Measurements from ENCODE around the gene ADGRG1.
A peak's percentile ranks its signal among the peaks of the same experiment; 100 is the strongest.
"Not testable (repeated sequence)": the region's sequence is repeated elsewhere in the genome, so short reads cannot be mapped to it uniquely, and the experiment has no call there.

The ADGRG1 gene

DNA sequence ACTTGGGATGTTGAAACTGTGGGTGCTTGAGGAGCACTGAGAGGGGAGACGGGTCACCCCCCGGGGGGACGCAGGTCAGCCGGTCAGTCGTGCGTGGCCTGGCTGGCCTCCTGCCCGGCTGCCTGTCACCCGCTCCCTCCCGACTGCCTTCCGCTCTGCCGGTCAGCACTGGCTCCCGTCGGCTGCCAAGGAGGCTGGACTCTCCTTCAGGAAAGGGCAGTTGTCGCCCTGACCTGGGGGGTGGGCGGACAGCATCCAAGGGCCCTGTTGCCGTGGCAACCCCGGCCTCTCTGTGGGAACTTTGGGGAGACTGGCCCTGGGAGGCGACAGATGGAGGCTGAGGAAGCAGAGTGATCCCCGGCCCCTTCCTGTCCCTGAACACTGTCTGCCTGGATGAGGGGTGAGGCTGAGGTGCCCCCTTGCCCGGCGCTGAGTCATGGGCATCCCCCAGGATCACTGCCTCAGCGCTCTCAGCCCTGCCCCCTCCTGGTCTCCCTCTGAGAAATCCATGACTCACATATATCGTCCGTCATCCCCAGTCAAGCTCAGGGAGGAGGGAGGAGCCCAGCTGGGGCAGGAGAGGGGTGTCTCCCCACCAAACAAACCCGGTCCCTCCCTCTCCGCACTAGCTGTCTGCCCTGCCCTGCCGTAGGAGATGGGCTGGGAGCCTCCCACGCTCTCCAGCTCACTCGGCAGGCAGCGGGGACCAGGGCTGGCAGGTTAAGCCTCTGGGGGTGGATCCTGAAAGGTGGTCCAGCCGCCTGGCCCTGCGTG, at the start of gene ADGRG1:
Gene ADGRG1 (plus strand): TSS at position 623 of the 774 bp plus-strand sequence. CDS start 21,658 bp downstream, outside the sequence.
- Mint-ChIP-seq H3K9me3 (no peaks in the 10 kb centered on the region), H3K36me3 (no peaks in the 10 kb centered on the region), H3K27me3 (peaks cover 16% of the 10 kb centered on the region), H3K27ac (no peak within 1 kb of the TSS), H3K4me3 (no peak within 1 kb of the TSS), H3K4me1 (peaks cover 10% of the 10 kb centered on the region)

DNA sequence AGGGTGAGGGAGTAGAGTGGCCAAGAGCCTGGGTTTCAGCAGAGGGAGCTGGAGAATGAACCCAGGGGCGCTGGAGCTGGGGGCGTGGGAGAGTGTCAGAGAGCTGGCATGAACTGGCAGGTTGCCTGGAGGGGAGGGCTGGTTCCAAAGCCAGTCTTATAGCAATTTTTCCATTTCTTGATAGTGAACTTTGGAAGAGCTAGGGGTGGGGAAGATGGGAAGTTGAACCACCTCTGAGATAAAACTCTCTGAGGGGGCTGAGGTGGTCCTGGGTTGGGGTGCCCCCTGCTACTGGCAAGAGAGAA, 49.1 kb upstream of the ADGRG1 start:
- Mint-ChIP-seq H3K4me1 (peaks cover 35% of the 10 kb centered on the region), H3K27ac (peak overlapping the region; percentile 47), H3K9me3 (no peaks in the 10 kb centered on the region), H3K4me3 (no peak overlapping the region), H3K36me3 (no peaks in the 10 kb centered on the region), H3K27me3 (no peaks in the 10 kb centered on the region)

DNA sequence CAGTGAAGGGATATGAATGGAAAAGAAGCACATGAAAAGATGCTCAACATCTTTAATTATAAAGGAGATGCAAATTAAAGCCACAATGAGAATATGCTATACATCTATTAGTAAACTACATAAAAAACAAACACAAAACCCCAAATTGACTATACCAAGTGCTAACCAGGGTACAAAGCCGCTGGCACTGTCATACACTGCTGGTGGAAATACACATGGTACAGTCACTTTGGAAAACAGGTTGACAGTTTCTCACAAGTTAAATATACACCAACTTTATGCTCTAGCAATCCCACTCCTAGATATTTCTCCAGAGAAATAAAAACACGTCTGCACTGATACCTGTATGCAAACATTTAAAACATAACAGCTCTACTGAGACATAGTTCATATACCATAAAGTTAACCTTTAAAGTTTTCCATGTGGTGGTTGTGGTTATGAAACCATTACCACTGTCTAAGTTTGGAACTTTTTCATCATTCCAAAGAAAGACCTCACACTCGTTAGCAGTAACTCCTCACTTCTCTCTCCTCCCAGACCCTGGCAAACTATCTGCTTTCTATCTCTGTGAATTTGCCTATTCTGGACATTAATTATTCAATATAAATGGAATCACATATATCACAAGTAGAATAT, 43.3 kb upstream of the ADGRG1 start:
- Mint-ChIP-seq H3K9me3 (no peaks in the 10 kb centered on the region), H3K36me3 (no peaks in the 10 kb centered on the region), H3K4me1 (peaks cover 11% of the 10 kb centered on the region), H3K4me3 (no peak overlapping the region), H3K27me3 (no peaks in the 10 kb centered on the region), H3K27ac (no peak overlapping the region)

GRCh38 chr16:57588831-57589230, 39.6 kb upstream of the ADGRG1 start:
- H3K4me1 Mint-ChIP-seq, result peaks cover 43% of the 10 kb centered on the region
- no peak overlapping the region for H3K27ac Mint-ChIP-seq
- H3K9me3 Mint-ChIP-seq, result no peaks in the 10 kb centered on the region
- no peaks in the 10 kb centered on the region for H3K36me3 Mint-ChIP-seq
- no peak overlapping the region for H3K4me3 Mint-ChIP-seq
- no peaks in the 10 kb centered on the region for H3K27me3 Mint-ChIP-seq

DNA sequence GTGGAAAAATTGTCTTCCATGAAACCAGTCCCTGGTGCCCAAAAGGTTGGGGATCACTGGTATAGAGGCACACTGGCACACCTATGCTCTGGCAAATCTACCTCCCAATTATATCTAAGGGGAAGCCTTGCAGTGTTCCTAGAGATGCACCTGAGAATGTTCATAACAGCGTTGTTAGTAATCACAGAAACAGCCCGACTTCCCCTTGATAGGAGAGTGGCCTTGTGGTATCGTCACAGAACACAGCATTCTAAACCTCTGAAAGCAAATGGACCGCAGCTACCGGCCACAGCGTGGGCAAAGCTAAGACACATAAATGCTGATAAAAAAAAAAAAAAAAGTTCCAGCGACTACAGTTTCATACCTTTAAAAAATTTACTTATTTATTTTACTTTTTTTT, 39.1 kb upstream of the ADGRG1 start:
- Mint-ChIP-seq H3K9me3 (no peaks in the 10 kb centered on the region), H3K4me1 (peaks cover 45% of the 10 kb centered on the region), H3K27me3 (no peaks in the 10 kb centered on the region), H3K4me3 (no peak overlapping the region), H3K36me3 (no peaks in the 10 kb centered on the region), H3K27ac (no peak overlapping the region)

- H3K27me3 Mint-ChIP-seq, result no peaks in the 10 kb centered on the region
- H3K4me1 Mint-ChIP-seq, result peaks cover 42% of the 10 kb centered on the region
- H3K27ac Mint-ChIP-seq, result peak overlapping the region; percentile 87
- H3K36me3 Mint-ChIP-seq, result peaks cover 1% of the 10 kb centered on the region
- H3K9me3 Mint-ChIP-seq, result no peaks in the 10 kb centered on the region
- H3K4me3 Mint-ChIP-seq, result peak overlapping the region; percentile 43
Measured at GRCh38 chr16:57590654-57591085, 37.8 kb upstream of the ADGRG1 start.

- peak overlapping the region; percentile 87 for H3K27ac Mint-ChIP-seq
- H3K9me3 Mint-ChIP-seq, result no peaks in the 10 kb centered on the region
- peaks cover 42% of the 10 kb centered on the region for H3K4me1 Mint-ChIP-seq
- H3K36me3 Mint-ChIP-seq, result peaks cover 1% of the 10 kb centered on the region
- H3K27me3 Mint-ChIP-seq, result no peaks in the 10 kb centered on the region
- H3K4me3 Mint-ChIP-seq, result peak overlapping the region; percentile 43
Measured at GRCh38 chr16:57591086-57591869, 37.2 kb upstream of the ADGRG1 start.

- H3K36me3 Mint-ChIP-seq, result peaks cover 1% of the 10 kb centered on the region
- peak overlapping the region; percentile 87 for H3K27ac Mint-ChIP-seq
- peak overlapping the region; percentile 43 for H3K4me3 Mint-ChIP-seq
- H3K9me3 Mint-ChIP-seq, result peaks cover under 1% of the 10 kb centered on the region
- H3K27me3 Mint-ChIP-seq, result no peaks in the 10 kb centered on the region
- H3K4me1 Mint-ChIP-seq, result peaks cover 42% of the 10 kb centered on the region
Measured at GRCh38 chr16:57591870-57592485, 36.5 kb upstream of the ADGRG1 start.

DNA sequence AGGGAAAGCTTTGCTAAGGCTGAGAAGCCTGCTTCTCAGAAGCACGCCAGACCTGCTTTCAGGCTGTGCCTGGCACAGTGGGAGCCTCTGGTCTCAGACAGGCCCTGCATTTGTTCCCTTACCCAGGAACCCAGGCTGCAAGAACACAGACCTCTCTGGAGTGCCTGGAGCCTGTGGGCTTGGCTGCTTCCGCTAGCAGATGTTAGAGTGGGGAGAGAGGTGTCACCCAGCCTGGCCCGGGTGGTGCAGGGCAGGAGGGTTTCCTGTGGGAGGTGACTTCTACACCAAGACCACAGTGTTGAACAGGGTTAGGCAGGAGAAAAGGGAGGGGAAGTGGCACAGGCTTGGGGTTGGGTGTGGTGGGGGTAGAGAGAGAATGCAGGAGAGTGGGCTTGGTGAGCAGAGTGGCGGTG, 35.8 kb upstream of the ADGRG1 start:
- Mint-ChIP-seq H3K27ac (peak overlapping the region; percentile 87), H3K36me3 (peaks cover 4% of the 10 kb centered on the region), H3K9me3 (peaks cover 7% of the 10 kb centered on the region), H3K4me3 (peak overlapping the region; percentile 43), H3K4me1 (peaks cover 46% of the 10 kb centered on the region), H3K27me3 (no peaks in the 10 kb centered on the region)

- H3K4me1 Mint-ChIP-seq, result peaks cover 48% of the 10 kb centered on the region
- peak overlapping the region; percentile 87 for H3K27ac Mint-ChIP-seq
- H3K4me3 Mint-ChIP-seq, result peak overlapping the region; percentile 43
- no peaks in the 10 kb centered on the region for H3K27me3 Mint-ChIP-seq
- peaks cover 8% of the 10 kb centered on the region for H3K9me3 Mint-ChIP-seq
- peaks cover 4% of the 10 kb centered on the region for H3K36me3 Mint-ChIP-seq
Measured at GRCh38 chr16:57593021-57593420, 35.4 kb upstream of the ADGRG1 start.

DNA sequence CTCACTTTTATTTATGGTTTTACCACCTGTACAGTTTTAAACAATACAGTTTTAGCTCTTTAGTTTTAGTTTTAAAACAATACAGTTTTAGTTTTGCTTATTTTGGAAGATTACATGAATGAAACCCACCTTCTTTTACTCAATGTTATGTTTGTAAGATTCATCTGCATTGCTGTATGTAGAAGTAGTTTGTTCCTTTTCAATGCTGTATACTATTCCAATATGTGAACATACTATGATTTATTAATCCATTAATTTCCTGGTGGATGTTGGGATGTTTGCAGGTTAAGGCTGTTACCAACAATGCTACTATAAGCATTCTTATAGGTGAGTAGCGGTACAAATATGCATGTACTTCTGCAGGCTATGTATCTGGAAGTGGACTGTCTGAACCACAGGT, 34.4 kb upstream of the ADGRG1 start:
- Mint-ChIP-seq H3K4me3 (no peak overlapping the region), H3K27ac (no peak overlapping the region), H3K9me3 (peaks cover 8% of the 10 kb centered on the region), H3K36me3 (peaks cover 4% of the 10 kb centered on the region), H3K27me3 (no peaks in the 10 kb centered on the region), H3K4me1 (peaks cover 48% of the 10 kb centered on the region)

GRCh38 chr16:57594531-57595031, 33.8 kb upstream of the ADGRG1 start:
- Mint-ChIP-seq H3K4me1 (peaks cover 50% of the 10 kb centered on the region), H3K9me3 (peaks cover 8% of the 10 kb centered on the region), H3K4me3 (no peak overlapping the region), H3K27me3 (no peaks in the 10 kb centered on the region), H3K36me3 (peaks cover 4% of the 10 kb centered on the region), H3K27ac (peak overlapping the region; percentile 32)

DNA sequence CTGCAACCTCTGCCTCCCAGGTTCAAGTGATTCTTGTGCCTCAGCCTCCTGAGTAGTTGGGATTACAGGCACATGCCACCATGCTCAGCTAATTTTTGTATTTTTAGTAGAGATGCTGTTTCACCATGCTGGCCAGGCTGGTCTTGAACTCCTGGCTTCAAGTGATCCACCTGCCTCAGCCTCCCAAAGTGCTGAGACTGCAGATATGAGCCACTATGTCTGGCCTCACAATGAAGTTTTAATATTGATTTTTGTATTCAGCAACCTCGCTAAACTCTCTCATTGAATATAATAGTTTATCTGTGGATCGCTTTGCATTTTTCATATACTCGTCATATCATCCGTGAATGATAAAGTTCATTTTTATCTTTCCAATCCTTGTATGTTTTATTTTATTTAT, 32.2 kb upstream of the ADGRG1 start:
- peaks cover 42% of the 10 kb centered on the region for H3K4me1 Mint-ChIP-seq
- H3K4me3 Mint-ChIP-seq, H3K9me3 Mint-ChIP-seq, H3K27ac Mint-ChIP-seq, H3K36me3 Mint-ChIP-seq, H3K27me3 Mint-ChIP-seq: not testable (repeated sequence)

DNA sequence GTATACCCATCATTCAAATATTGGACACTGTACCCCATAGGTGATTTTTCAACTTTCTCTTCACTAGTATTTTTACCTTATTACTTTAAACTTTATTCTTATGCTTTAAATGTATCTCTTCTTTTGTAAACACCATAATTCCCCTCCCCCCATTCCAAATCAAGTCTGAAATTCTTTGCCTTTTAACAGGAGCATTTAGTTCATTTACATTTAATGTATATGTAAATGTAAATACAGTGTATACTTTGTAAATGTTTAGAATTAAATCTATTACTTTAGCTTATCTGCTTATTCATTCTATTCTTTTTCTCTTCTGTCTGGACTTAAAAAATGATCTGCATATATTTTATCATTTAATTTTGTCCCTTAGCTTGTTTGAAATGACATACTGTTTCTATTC, 30.0 kb upstream of the ADGRG1 start:
- Mint-ChIP-seq H3K27me3 (no peaks in the 10 kb centered on the region), H3K27ac (no peak overlapping the region), H3K4me1 (peaks cover 39% of the 10 kb centered on the region), H3K36me3 (peaks cover 4% of the 10 kb centered on the region), H3K9me3 (peaks cover 8% of the 10 kb centered on the region), H3K4me3 (no peak overlapping the region)

DNA sequence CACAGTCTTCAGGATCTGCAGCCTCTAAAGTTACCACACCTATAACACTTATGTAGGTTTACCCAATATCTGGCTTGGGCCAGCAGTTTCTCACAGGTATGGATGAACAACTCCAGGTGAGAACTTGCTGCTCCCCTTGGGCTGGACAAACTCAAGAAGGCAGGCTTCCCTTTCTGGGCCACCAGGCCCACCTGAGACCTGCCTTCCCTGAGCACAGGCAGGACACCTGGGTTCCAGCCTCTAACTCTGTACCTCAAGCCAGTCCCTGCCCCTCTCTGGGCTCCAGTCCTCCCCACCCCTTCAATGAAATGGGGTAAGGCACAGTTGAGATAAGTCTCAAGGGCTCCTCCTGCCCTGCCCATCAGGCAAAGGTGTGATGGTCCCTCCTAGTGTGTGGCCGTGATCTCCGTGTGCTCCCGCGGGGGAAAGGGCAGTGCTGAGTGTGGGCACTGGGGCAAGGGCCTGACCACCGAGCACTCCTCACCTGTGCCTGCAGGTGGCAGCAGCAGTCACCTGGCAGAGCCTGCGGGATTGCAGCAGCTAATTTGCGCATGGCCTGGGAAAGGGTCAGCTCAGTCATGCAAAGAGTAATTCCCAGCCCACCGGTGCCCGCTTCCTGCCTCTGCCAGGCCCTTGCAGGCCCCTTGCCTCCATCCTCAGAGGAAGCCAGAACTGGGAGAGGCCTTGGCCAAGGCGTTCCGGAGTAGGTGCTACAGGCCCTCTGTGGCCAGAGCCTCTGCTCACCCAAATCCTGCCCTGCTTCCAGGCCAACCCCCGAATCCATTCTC, 28.2 kb upstream of the ADGRG1 start:
- H3K27me3 Mint-ChIP-seq, result no peaks in the 10 kb centered on the region
- H3K36me3 Mint-ChIP-seq, result peaks cover 3% of the 10 kb centered on the region
- peaks cover 33% of the 10 kb centered on the region for H3K4me1 Mint-ChIP-seq
- H3K4me3 Mint-ChIP-seq, result no peak overlapping the region
- H3K27ac Mint-ChIP-seq, result no peak overlapping the region
- H3K9me3 Mint-ChIP-seq, result peaks cover 8% of the 10 kb centered on the region

Data from activated naive CD4-positive, alpha-beta T cell treated with anti-CD3 and anti-CD28 coated beads, Interleukin-2, amount 50 U/mL, for 24 hours (primary cell).